AML-193 (cell line): ENCODE results near the gene FAM240A.
"Not testable (repeated sequence)": the region's sequence is repeated elsewhere in the genome, so short reads cannot be mapped to it uniquely, and the experiment has no call there.

ENCODE experiments used
- DNase-seq, 2 experiments: peaks; one replicate each; lab custom pipeline; 2025; lab: John Stamatoyannopoulos, UW

The FAM240A gene

GRCh38 chr3:46612324-46612723 lies at the start of gene FAM240A:
Gene FAM240A (plus strand): TSS chr3:46612525. CDS start chr3:46612684, 159 bp downstream.
- DNase-seq: no peak

GRCh38 chr3:46564190-46565021 lies 47.9 kb upstream of the FAM240A start:
- no peak for DNase-seq

GRCh38 chr3:46565077-46565476 lies 47.2 kb upstream of the FAM240A start:
- no peak for DNase-seq

GRCh38 chr3:46565607-46566039 lies 46.7 kb upstream of the FAM240A start:
- DNase-seq: no peak

GRCh38 chr3:46566040-46566641 lies 46.2 kb upstream of the FAM240A start, which contains the start of gene LRRC2:
Gene LRRC2 (minus strand): TSS chr3:46566302. CDS start chr3:46551591, 14,711 bp downstream.
- DNase-seq: no peak

- no peak for DNase-seq
Observed at GRCh38 chr3:46571684-46572083, 40.6 kb upstream of the FAM240A start.

GRCh38 chr3:46573701-46574100 lies 38.6 kb upstream of the FAM240A start:
- no peak for DNase-seq

GRCh38 chr3:46574243-46574646 lies 38.1 kb upstream of the FAM240A start:
- DNase-seq: no peak

- DNase-seq: no peak
Observed at GRCh38 chr3:46574881-46575576, 37.3 kb upstream of the FAM240A start.

GRCh38 chr3:46575577-46576222 lies 36.6 kb upstream of the FAM240A start:
- no peak for DNase-seq

- no peak for DNase-seq
Observed at GRCh38 chr3:46576386-46576785, 35.9 kb upstream of the FAM240A start.

- no peak for DNase-seq
Observed at GRCh38 chr3:46576879-46577278, 35.4 kb upstream of the FAM240A start.

GRCh38 chr3:46577580-46578249 lies 34.6 kb upstream of the FAM240A start:
- not testable (repeated sequence) for DNase-seq

GRCh38 chr3:46578973-46579755 lies 33.2 kb upstream of the FAM240A start:
- peak; percentile 12 to 15 for DNase-seq

- no peak for DNase-seq
Observed at GRCh38 chr3:46579756-46580286, 32.5 kb upstream of the FAM240A start.

GRCh38 chr3:46580675-46581074 lies 31.6 kb upstream of the FAM240A start:
- DNase-seq: no peak

GRCh38 chr3:46584598-46585467 lies 27.5 kb upstream of the FAM240A start:
- no peak for DNase-seq

- DNase-seq: no peak
Observed at GRCh38 chr3:46585799-46586693, 26.3 kb upstream of the FAM240A start.
